ENCODE results near the gene B3GNT7. TPM values are rescaled to one million over a fixed set of nuclear protein-coding genes. Genes with fewer than 3 reads are reported as not detected.

Gene B3GNT7
- total and polyA plus RNA-seq, 12 donors = 0.72 to 61.7 (median 2.1) TPM

- Histone ChIP-seq H3K27ac (peak overlapping the region in 7 of 10 donors; percentile 12 to 74 (median 57)), H3K9me3 (no peaks in the 10 kb centered on the region), H3K27me3 (no peaks in the 10 kb centered on the region), H3K36me3 (no peaks in the 10 kb centered on the region), H3K4me3 (peak overlapping the region in 2 of 10 donors; percentile 7 to 14), H3K4me1 (peaks cover 0 to 14% (median 0%) of the 10 kb centered on the region in 9 donors)
- no peak for DNase-seq
- peak in 1 of 9 donors; percentile 18 for TF ChIP-seq CTCF (IDR thresholded peaks at IDR 0.05)
- intact Hi-C loops (cut with DNase I) = no loop called here
- ATAC-seq = peak in 7 of 8 donors; percentile 43 to 74 (median 58)
- WGBS, 2 donors = 55 to 57% methylated on average over 28 of the region's 28 CpGs
These were observed 39.7 kb upstream of the B3GNT7 start for GRCh38 chr2:231355508-231356465.

- DNase-seq (no peak), ATAC-seq (no peak)
- Histone ChIP-seq H3K27ac (peak overlapping the region in 4 of 10 donors; percentile 41 to 74 (median 60)), H3K36me3 (no peaks in the 10 kb centered on the region), H3K27me3 (no peaks in the 10 kb centered on the region), H3K9me3 (no peaks in the 10 kb centered on the region), H3K4me3 (no peak overlapping the region), H3K4me1 (peaks cover 0 to 14% (median 0%) of the 10 kb centered on the region in 9 donors)
- intact Hi-C loops (cut with DNase I) = no loop called here
- 73 to 79% methylated on average over 5 of the region's 5 CpGs for WGBS, 2 donors
- TF ChIP-seq CTCF (IDR thresholded peaks at IDR 0.05) = no peak
These were observed 39.1 kb upstream of the B3GNT7 start for GRCh38 chr2:231356466-231356844.

GRCh38 chr2:231357048-231357447 is 38.5 kb upstream of the B3GNT7 start:
- TF ChIP-seq CTCF (IDR thresholded peaks at IDR 0.05) = no peak
- DNase-seq = no peak
- Histone ChIP-seq H3K9me3 (no peaks in the 10 kb centered on the region), H3K27ac (no peak overlapping the region), H3K27me3 (no peaks in the 10 kb centered on the region), H3K4me3 (no peak overlapping the region), H3K4me1 (peaks cover 0 to 14% (median 0%) of the 10 kb centered on the region in 9 donors), H3K36me3 (no peaks in the 10 kb centered on the region)
- no peak for ATAC-seq
- intact Hi-C loops (cut with DNase I) = no loop called here
- 93 to 95% methylated on average over 7 of the region's 7 CpGs for WGBS, 2 donors

GRCh38 chr2:231357931-231358330 is 37.6 kb upstream of the B3GNT7 start:
- Histone ChIP-seq H3K4me1 (peaks cover 0 to 23% (median 0%) of the 10 kb centered on the region in 9 donors), H3K27ac (no peak overlapping the region), H3K4me3 (no peak overlapping the region), H3K36me3 (no peaks in the 10 kb centered on the region), H3K27me3 (no peaks in the 10 kb centered on the region), H3K9me3 (no peaks in the 10 kb centered on the region)
- intact Hi-C loops (cut with DNase I) = no loop called here
- ATAC-seq (no peak), DNase-seq (no peak)
- TF ChIP-seq CTCF (IDR thresholded peaks at IDR 0.05) = no peak
- 95 to 98% methylated on average over 4 of the region's 4 CpGs for WGBS, 2 donors
